GM11168 (cell line): ENCODE results near the gene TRPV6.

Experiments
- in situ Hi-C: fragments of 300-500 bp; cut with MboI; formaldehyde crosslinking; loops from one replicate; pipeline ENCODE4 v1.12.0; 2022; ENCODE audit warnings: low sequenced_read_pairs; ENCODE audit not compliant: unreplicated experiment

The TRPV6 gene

DNA sequence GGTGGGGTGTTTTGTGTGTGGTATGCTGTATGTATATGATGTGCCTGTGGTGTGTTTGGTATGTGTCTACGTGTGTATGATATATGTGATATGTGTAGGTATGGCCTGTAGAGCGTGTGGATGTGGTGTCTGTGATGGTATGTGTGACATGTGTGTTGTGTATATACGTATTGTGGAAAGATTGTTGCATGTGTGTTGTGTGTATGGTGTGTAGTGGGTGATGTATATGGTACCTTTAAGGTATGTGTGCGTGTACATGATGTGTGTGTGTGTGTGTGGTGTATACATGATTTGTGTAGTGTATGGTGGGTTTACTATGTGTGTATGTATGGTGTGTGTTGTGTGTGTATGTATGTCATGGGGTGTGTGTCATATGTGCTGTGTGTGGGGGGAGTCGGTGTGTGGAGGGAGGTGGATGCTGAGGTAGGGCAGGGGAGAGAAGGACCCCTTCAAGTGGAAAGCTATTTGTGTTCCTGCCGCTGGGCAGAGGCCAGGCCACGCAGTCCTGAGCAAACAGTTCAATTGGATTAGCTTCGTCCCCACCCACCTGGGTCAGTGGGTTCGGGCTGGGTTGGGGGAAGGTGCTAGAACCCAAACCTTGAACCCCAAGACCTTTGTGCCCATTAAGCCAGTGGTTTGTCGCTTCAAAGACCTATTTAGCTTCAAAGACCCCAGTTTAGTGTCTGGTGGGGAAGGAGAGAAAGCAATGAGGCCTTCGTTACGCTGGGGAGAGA, 1.9 kb upstream of the TRPV6 start:
- in situ Hi-C loops, result no loop called here

DNA sequence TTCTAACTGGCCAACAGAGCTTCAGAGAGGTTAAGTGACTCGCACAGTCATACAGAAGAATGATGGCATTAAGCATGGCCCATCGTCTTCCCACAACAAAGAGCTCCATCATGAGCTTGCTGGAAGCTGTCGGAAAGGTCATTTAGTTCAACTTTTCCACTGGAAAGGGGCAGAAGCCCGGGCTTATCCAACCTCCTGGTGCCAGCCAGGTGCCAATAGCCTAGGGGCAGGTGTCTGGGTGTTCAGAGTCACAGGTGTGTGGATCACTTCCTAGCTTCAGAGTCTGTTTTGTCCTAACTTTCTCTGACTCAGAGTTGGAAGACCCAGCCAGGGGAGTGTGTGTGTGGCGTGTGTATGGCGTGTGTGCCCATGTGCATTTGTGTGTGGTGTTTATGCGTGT, 1.3 kb upstream of the TRPV6 start:
- in situ Hi-C loops, result no loop called here

DNA sequence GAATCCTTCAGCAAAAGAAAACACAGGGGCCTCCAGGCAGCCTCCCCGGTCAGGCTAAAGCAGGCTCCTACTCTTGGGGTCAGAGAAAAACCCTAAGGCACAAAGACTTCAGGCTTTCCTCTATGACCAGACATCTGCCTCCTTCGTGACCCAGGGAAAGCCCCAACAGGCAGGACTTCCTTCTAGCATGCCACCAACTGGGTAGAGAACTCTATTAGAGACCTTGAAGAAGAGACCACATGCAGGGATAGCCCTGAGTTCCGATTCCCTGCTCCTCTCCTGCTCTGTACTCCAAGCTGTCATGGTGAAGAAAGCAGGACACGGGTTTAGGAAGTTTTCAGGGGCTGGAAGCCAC, 1.3 kb downstream of the TRPV6 start:
- in situ Hi-C loops, result no loop called here

DNA sequence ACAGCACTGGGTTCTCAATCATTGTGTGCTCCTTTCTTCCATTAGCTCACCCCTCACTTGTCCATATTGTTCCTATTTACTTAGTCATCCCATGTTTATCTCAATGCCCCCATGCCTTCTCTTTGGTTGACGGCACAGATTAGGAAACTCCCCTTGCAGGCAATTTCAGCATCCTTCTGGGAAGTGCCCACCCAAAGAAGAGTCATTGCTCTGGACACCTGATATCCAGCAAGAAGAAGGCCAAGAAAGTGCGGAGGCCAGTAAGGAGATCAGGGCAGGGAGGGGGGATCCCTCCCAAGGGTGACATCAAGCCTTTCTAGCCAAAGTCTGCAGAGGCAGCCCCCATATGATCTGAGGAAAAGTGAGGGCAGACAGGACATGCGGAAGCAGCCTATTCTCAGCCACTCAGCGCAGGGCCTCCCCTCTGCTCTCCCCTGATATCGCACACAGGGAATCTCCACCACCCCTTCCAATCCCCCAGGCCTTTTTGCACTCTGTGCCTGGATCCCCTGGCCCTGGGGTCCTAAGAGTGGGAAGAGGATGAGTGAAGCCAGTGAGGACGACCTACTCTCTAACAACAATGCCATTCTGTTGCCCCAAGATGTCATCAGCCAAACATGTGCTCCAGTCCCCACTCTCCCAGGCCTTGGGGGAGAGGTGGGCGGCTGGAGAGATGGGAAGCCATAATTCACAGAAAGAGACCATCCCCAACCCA, 1.8 kb downstream of the TRPV6 start:
- in situ Hi-C loops, result no loop called here

DNA sequence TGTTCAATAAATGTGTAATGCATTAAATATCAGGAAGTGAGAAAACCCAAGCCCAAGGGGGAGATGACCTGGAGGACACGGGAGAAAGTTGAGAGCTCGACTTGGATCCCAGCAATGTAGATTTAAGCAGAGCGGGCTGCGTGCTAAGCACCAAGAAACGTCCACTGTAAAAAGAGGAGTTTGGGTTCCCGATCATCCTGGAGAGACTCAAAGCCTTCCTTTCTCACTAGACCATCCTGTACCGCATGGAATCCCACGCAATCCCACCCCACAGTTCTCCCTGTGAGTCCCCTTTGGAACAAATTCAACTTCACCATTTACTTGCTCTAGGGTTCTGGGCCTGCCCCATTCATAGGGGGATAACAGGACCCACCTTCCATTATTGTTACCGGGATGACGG, 2.4 kb downstream of the TRPV6 start:
- in situ Hi-C loops, result no loop called here

DNA sequence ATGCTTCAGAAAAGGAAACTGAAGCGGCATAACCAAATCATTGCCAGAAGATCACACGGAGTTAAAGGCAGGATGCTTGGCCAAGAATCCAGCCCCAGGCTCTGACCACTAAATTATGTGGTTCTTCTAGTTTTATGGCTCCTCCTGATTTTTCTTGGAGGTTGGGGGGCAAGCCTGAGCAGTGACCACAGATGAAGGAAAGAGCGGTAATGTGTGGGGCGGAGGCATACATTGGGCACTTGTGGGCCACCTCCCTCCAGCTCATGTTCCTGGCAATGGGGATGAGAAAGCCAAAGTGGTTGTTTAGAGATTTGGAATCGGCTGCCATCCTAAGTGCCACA, 3.2 kb downstream of the TRPV6 start:
- in situ Hi-C loops, result no loop called here

DNA sequence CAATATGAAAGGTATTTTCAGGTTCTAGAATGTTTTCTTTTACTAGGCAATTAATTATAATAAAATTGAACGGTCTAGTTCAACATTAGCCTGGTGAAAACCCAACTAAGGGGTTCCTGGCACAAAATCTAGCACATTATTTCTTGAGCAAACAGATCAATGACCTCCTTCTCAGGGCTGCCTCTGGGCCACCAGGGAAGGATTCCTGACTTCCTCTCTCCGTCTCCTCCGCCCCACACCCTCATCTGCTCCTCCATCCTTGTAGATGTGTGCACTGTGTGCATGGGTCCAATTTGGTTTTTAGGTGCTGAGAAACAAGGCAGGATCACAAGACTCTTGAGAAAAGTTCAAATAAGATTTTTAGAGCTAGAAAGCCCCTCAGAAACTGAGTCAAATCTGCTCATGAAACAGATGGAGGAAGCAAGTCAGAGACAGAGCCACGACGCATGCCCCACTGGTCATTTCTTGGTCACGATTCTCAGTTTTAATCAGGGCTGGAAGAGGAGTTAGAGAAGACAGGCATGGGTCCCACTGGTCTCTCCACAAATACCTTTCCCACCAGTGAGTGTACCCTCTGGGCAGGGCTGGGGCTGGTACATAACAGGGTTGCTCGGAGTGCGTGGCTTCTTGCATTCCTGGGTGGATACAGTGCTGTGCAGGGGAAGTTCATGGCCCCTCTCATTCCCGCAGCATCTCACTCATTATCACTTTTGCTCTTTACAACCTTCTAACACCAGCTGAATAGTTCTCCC, 3.8 kb downstream of the TRPV6 start:
- in situ Hi-C loops, result no loop called here

DNA sequence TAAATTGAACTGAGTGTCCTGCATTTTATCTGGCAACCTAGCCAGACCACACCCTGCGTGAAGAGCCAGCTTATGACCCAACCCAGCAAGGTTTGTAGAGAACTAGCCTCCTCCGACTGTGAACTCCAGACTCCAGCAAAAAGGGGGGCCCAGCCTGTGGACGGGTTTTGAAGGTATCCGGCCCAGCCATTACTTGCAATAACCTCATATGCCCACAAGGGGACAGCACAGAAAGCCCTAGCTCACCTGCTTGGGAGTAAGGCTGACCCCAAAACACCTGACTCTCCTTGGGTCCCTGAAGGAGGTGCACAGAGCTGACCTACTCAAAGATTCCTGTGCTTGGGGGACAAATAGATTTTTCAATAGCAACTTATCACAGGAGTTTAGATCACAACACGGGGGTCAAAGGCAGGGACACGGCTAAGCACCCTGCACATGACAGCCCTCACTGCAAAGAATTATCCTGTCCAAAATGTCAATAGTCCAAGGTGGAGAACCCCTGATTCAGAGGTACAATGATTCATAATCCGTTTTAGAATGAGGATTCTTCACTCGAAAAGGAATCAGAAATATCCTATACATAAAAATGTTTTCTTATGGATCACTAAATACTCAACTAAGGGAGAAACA, 4.6 kb downstream of the TRPV6 start:
- in situ Hi-C loops, result no loop called here

DNA sequence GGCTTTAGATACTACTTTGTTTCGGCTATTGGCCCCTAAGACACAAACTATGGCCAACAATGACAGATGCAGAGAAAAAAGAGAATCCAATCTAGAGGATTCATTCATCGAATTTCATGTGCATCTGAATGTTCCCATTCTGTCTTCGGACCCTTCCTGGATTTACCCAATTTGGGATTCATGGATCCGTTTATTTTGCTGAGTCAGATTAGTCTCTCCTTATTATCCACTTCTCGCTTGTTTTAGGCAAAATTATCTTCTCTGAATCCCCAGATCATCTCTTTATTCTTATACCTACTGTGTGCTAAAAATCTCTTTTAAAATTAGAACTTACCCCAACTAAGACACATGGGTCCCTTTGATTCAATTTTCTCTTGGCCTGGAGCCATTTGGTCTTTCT, 6.5 kb downstream of the TRPV6 start:
- in situ Hi-C loops, result no loop called here

DNA sequence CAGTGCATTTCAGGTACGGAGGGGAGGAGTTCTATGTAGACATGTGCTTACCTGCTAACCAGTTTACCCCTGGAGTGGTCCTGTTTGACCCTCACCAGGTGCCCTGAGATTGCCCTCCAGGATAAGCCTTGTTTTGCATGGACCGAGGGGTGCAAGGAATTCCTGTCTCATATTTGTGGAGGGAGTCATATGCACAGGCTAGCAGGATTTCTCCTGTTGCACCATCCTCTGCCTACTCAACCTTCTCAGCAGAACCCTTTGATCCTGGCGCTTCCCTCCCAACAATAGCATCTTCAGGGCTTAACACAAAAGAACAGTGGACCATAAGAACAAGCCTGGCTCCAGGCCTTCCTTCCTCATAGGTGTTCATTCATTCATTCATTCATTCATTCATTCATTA, 7.2 kb downstream of the TRPV6 start:
- in situ Hi-C loops, result no loop called here

DNA sequence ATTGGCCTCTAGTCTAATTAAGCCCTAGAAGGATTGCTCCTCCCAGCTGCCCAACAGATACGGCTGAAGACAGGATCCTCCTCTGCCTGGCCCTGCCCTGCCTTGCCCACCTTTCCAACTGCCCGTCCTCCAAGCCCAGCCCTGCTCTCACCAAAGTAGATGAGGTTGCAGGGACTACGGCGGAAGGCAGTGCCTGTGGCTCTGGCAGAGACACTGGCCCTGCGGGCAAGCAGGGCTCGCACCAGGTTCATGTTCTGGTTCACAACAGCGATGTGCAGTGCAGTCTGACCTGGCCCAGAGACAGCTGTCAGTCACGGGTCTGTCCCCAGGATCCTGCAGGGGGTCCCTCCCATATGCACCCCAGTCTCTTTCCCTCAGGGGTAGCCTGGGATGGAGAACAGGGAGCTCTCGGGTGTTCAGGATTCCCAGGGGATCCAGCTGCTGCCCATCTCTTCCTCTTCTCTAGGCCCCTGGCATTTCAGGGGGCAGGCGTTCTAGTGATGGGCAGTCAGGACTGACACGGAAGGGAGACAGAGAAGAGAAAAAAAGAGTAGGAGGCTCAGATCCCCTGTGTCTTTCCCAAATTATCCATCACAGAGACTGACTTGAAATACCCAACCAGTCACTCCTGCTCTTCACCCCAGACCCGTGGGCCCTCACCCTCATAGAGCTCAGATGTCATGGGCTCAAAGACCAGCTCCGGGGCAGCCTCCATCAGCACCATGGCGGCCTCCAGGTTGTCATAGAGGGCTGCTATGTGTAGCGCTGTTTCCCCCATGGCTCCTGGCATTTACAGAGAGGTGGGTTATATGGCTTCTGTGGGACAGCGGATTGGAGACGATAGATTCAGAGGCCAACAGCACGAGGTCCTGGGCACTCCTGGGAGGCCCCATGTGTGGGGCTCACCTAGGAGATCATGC, 8.3 kb downstream of the TRPV6 start:
- in situ Hi-C loops, result no loop called here

DNA sequence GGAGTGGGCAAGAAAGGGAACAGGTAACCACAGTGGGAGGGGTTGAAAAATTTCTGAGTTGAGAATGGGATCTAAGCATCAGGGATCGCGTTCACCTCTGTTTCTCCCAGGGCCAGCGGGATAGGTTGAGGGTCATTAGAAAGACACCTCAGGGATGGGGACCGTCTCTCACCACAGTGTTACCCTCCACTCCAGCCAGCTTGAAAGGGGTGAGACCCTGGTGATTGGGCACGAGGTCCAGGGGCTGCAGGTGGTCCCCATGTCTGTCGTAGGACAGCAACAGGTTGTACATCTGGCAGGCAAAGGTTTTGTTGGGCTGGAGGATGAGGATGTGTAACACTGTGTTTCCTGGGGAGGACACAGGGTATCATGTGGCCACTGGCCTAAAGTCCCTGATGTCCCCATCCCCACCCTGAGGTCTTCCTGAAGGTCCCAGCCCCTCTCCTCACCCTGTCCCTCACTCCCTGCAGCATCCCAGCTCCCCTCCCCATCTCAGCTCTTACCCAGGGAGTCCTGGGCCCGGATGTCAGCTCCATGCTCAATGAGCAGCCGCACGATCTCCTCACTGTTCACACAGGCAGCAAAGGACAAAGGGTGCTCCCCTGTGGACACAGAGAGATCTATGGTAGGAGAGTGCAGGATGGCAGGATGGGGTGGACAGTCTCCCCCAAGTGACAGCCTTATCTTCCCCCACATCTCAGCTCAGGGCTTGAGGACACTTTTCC, 9.1 kb downstream of the TRPV6 start:
- in situ Hi-C loops, result no loop called here

DNA sequence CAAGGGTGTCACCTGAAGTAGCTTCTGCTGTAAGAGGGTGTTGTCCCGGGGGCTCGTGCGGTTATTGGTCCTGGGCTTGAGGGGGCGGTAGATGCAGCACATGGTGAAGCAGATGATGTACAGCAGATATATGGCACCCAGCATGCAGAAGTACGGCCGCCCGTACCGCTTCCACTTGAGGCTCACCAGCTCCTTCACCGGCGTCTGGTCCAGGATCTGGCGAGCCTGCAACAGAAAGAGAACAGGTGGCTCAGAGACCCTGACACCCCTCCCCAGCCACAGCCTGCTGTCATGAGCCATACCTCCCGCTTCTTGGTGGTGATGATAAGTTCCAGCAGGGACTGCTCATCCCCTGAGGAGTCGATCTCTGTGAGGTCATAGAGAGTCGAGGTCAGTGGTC, 10.1 kb downstream of the TRPV6 start:
- in situ Hi-C loops, result no loop called here

DNA sequence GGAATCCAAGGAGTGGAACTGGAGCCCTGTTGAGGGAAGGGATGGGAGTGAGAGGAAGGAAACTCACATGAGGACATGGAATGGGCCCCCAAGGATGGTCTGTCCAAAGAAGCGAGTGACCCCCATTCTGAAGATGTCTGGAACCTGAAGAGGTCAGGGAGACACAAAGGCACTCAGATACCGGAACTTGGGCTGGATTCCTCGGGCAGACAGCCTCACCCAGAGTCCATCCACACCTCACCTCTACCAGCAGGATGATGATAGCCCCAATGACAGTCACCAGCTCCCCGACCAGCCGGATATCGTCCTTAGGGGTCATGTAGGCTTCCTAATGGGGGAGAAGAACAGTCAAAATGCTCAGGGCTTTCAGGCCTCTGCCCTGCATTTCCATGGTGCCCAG, 10.7 kb downstream of the TRPV6 start:
- in situ Hi-C loops, result loop anchor here (25.0 kb wide), 1 partner anchor 337 kb away; the partner anchor contains the start of gene TAS2R40

DNA sequence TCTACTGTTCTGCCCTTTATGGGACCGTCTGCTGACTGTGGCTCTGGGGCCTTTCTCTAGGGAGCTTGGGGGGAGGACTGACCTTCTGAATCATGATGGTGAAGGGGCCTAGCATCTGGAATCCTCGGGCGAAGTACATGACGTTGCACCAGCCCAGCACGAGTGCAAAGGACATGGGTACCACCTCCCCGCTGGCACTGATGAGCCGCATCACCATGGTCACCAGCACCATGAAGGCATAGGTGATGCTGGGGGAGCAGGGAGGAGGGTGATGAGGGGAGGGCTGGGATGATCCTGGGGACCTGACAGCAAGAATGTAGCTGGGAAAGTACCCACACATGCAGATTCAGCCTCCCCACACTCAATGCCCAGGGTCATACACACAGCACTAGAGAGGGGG, 11.1 kb downstream of the TRPV6 start:
- in situ Hi-C loops, result loop anchor here (25.0 kb wide), 1 partner anchor 338 kb away; the partner anchor contains the start of gene TAS2R40

DNA sequence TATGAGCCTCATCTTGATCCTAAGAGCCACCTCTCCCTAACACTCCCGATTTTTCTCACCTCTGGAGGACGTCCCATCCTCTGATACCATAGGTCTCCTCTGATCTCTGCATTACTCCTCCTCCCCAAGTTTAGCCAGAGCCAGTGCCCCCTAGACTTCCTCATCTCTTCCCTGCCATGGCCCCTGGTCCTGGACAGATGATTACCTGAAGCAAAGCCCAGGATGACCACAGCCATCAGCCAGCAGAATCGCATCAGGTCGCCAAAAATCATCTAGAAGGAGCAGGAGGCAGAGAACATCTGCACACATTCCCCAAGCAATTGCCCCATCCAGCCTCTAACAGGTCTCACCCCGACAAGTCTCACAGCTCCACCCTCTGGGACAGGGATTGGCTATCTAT, 11.7 kb downstream of the TRPV6 start:
- in situ Hi-C loops, result loop anchor here (25.0 kb wide), 1 partner anchor 338 kb away; the partner anchor contains the start of gene TAS2R40

DNA sequence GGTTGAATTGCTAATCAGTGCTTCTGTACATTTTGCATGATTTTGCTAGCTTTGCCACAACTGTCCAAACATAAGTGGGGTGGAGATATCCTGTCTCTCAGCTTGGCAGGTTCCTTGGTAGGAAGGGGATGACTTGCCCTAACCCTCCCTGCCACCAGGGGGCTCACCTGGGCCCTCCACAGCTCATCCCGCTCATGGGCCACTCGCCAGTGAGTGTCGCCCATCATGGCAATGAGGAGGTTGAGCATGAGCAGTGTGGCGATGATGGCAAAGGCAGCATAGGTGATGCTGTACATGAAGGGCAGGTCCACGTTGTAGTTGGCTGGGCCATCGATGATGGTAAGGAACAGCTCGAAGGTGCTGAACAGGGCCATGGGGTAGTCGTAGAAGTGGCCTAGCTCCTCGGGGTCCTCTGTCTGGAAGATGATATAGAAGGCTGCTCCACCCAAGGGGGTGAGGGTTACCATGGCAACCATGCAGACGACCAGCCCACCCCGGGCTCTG, 12.2 kb downstream of the TRPV6 start:
- in situ Hi-C loops, result loop anchor here (25.0 kb wide), 1 partner anchor 339 kb away; the partner anchor contains the start of gene TAS2R40

DNA sequence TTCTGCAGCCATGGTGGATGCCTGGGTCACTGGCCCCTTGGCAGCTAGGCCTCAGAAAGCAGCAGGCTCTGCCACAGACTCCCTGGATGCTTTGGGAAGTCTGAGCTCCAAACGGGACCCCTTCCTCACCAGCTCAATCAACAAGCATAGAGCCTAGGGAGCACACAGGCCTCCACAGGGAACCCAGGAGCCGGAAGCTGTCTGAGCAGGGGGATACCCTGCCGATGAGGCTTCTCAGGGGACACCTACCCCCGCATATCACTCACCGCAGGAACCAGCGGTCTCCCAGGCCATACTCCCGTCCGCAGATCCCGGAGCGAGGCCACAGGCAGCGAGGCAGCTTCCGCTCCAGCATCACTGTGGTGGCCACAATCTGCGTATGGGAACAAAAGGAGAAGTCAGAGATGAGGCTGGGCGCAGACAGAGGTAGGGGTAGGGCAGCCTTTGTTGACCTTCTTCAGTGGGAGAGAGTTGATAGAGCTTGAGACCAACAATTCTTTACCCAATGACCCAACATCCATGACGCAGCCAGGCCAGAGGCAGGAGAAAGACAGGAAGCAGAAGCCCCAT, 13.4 kb downstream of the TRPV6 start:
- in situ Hi-C loops, result loop anchor here (25.0 kb wide), 1 partner anchor 340 kb away; the partner anchor contains the start of gene TAS2R40
